ENCODE results near the gene ACOX3.
"Not testable (repeated sequence)": the region's sequence is repeated elsewhere in the genome, so short reads cannot be mapped to it uniquely, and the experiment has no call there.

Gene ACOX3

GRCh38 chr4:8431553-8431952 is 9.0 kb downstream of the ACOX3 start:
- no peak for DNase-seq

DNA sequence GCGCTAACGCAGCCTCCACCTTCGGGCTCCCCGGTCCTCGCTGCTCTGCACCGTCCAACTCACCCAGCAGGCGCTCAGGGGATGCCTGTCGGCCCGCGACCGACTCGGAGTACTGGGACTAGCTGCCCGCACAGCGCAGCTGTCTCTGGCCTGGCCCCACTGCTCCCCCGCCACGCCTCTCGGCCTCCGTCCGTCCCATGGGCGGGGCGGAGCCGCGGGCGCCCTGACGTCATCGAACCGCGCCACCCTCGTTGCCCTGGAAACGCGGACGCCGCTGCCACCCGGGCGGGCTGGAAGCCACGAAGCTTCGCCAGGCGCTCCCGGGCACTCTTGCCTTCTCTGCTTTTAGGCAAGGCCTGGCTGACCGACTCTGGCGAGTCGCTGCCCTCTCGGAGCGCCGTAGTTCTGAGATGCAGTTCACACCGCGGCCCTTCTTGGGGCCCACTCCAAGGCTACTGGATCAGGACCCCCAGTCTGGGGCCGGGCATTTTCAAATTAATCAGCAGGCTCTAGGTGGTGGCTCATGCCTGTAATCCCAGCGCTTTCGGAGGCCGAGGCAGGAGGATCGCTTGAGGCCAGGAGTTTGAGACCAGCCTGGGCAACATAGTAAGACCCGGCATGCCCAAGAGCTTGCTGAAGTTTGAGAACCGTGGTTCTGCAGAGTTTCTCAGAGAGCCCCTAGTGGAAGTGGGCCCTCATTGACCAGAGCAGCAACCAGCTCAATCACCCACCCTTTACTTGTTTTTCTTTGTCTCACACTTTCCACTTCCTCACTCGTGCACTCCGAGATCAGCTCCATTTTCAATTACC is 12.0 kb downstream of the ACOX3 start:
- peak; percentile 92 for DNase-seq

- DNase-seq = no peak
Observed at GRCh38 chr4:8427761-8428287, 12.7 kb downstream of the ACOX3 start.

DNA sequence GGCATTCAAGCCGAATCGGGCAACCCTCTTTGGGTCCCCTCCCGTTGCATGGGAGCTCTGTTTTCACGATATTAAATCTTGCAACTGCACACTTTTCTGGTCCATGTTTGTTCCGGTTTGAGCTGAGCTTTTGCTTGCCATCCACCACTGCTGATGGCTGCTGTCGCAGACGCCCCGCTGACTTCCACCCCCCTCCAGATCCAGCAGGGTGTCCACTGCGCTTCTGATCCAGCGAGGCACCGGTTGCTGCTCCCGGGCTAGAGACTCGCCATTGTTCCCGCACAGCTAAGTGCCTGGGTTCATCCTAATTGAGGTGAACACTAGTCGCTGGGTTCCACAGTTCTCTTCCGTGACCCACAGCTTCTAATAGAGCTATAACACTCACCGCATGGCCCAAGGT is 13.3 kb downstream of the ACOX3 start:
- DNase-seq = no peak

DNA sequence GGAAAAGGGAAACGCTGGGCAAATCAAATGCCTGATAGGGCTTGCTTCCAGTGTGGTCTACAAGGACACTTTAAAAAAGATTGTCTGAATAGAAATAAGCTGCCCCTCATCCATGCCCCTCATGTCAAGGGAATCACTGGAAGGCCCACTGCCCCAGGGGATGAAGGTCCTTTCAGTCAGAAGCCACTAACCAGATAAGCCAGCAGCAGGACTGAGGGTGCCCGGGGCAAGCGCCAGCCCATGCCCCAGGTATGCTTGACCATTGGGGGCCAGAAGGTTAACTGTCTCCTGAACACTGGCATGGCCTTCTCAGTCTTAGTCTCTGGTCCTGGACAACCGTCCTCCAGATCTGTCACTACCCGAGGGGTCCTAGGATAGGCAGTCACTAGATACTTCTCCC is 17.7 kb downstream of the ACOX3 start:
- no peak for DNase-seq

GRCh38 chr4:8422327-8422726 is 18.2 kb downstream of the ACOX3 start:
- no peak for DNase-seq

GRCh38 chr4:8420151-8420550 is 20.4 kb downstream of the ACOX3 start:
- DNase-seq = not testable (repeated sequence)

- DNase-seq = peak; percentile 76
Observed at GRCh38 chr4:8419222-8420041, 21.1 kb downstream of the ACOX3 start.

- no peak for DNase-seq
Observed at GRCh38 chr4:8417071-8417614, 23.4 kb downstream of the ACOX3 start.

DNA sequence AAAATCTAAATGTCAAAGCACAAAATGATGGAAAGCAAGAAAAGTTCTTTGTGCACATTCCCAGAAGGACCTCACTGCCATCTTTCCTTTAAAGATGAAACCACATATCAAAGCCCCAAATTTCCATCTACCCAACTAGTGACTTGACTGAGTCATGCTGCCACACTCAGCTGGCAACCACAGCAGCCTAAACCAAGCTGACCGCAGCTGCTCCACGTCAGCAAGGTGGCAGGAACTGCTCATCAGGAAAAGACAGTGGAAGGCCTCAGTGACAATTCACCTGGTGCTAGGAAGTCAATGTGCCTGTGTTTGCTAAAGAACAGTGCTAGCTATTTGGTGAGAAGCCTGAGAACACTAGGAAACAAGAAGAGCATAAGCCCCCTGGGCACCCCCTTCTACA is 26.1 kb downstream of the ACOX3 start:
- peak; percentile 61 for DNase-seq

- no peak for DNase-seq
Observed at GRCh38 chr4:8412288-8412687, 28.2 kb downstream of the ACOX3 start.

- DNase-seq = no peak
Observed at GRCh38 chr4:8411351-8412180, 29.0 kb downstream of the ACOX3 start.

- DNase-seq = no peak
Observed at GRCh38 chr4:8410641-8411271, 29.8 kb downstream of the ACOX3 start.

DNA sequence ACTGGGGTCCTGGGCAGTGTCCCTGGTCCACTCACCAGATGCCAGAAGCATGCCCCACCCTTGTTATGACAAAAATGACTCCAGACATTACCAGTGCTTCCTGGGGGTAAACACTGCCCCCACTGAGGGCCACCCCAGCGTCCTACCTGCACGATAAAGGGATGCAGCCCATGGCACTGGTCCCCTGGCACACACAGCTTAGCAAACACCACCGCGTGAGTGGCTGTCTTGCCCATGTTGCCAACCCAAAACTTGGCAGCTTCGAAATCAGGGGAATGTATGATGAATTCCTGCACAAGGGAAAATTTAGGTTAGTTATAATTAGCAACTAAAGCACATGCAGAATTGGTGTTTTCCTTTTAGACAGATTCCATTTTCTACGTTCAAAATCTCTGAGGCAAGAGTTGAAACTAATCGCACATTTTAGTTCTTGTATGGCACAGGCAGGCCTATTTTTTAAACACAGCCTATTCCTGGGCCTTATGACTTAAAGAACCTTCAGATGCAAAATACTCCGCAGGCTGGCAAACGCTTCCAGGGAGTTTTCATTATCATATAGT is 30.4 kb downstream of the ACOX3 start:
- DNase-seq = no peak

- DNase-seq = peak; percentile 18
Observed at GRCh38 chr4:8409264-8410065, 31.1 kb downstream of the ACOX3 start.

DNA sequence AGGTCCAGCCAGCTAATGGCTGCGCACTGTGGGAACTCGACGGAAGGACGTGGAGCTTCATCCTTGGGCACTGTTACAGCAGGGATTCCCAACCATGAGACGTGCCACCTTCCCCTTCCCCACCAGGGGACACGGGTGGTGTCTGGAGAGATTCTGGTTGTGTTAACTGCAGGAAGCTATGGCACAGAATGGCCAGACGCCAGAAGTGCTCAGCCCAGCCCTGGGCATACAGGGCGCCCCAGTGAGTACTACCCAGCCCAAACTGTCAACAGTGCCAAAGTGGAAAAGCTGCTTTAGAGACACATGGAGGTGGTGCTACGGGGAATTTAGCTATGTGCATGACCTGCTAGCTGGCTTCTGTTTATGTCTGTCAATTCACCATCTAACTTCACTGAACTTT is 32.8 kb downstream of the ACOX3 start:
- DNase-seq = no peak

- DNase-seq = no peak
Observed at GRCh38 chr4:8407316-8407715, 33.2 kb downstream of the ACOX3 start.

- not testable (repeated sequence) for DNase-seq
Observed at GRCh38 chr4:8406887-8407286, 33.6 kb downstream of the ACOX3 start.

- no peak for DNase-seq
Observed at GRCh38 chr4:8405516-8405875, 35.0 kb downstream of the ACOX3 start.

DNA sequence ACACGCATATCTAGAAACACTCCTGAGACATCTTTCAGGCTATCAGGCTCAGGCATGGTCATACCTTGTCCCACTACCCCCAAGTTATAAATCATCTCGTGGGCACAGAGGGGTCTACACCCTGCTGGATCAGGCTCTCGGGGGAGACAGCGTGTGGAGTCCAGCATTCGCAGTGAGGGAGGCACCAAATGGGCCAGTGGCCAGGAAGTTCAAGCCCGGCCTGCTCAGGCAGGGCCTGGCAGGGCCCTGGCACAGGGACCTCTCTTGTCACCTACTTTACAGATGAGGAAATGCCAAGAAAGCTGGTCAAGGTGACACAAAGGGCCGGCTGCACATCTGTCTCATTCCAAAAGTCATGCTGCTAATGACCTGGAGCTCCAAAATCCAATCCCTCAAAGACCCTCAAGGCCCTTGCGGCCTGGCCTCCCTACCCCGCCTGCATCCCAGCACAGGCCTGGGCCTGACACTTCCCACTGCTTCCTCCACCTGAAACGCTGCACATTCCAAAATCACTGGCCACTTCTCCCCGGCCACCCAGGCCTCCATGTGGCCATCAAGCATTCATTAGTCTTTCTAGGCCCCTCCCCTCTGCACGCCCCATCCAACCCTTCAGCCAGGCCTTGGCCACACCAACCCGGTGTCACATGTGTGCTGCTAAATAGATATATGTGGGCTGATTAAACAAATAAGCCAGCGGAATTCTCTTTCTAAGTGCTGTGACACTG is 35.6 kb downstream of the ACOX3 start:
- no peak for DNase-seq
